GM12878 (cell line): ENCODE data around the gene SYT3. TPM values are rescaled to one million over a fixed set of nuclear protein-coding genes. Genes with fewer than 3 reads are reported as not detected.

ENCODE experiments used
- ATAC-seq: fragments of 200-7000 bp; cut with Tn5 transposase; 3 replicates; pipeline ENCODE4 v1.9.1; 2020; ENCODE audit warnings: mild to moderate bottlenecking, moderate library complexity
- BruUV-seq: library from RNA; stranded (reverse); fragments of 400-500 nt; replicated peaks from 2 replicates; lab custom pipeline; 2021; lab: Mats Ljungman, UMichigan
- CTCF ChIA-PET: fragments of 300-600 bp; sonication (Branson Sonifier 250); formaldehyde crosslinking; extraction: SDS; loops from one replicate; lab custom pipeline; 2021; ENCODE audit warnings: inconsistent platforms; lab: Yijun Ruan, JAX
- POLR2A ChIA-PET: fragments of 350-600 bp; formaldehyde crosslinking; extraction: SDS; loops from one replicate; lab custom pipeline; 2021; ENCODE audit warnings: inconsistent platforms; lab: Charles Lee
- RAD21 ChIA-PET: fragments of 300-600 bp; sonication (Branson Sonifier 250); formaldehyde crosslinking; loops from one replicate; lab custom pipeline; 2023; ENCODE audit warnings: antibody characterized with exemption; ENCODE audit not compliant: unreplicated experiment; lab: Charles Lee
- SMC1A ChIA-PET: fragments of 300-600 bp; sonication (Branson Sonifier 250); formaldehyde crosslinking; loops from one replicate; lab custom pipeline; 2023; ENCODE audit not compliant: unreplicated experiment, uncharacterized antibody; lab: Charles Lee
- DNase-seq: peaks from one replicate; pipeline ENCODE4 v3.0.0-alpha.2; 2011; ENCODE audit warnings: low read depth, low spot score
- FAIRE-seq: peaks from 3 replicates; lab custom pipeline; 2011; peaks lifted over from hg19 to GRCh38; lab: Jason Lieb, UNC
- H2AFZ ChIP-seq: 2 replicates; pipeline ENCODE4 v1.6.0; 2011; ENCODE audit warnings: low read depth, low read length, control low read depth; ENCODE audit not compliant: control insufficient read depth
- H3K27ac ChIP-seq: 2 replicates; pipeline ENCODE4 v1.5.1; 2011; ENCODE audit warnings: control low read depth; ENCODE audit not compliant: control insufficient read depth, insufficient read depth
- H3K27me3 ChIP-seq, 2 experiments: replicated peaks in 1 of 2; 2 replicates each; pipeline versions ENCODE4 v1.6.0 to v1.6.1; 2011; ENCODE audit warnings: low read length in 1 of 2; ENCODE audit not compliant: control insufficient read depth in 2 of 2, insufficient read depth in 2 of 2
- H3K36me3 ChIP-seq, 2 experiments: 2 replicates each; pipeline ENCODE4 v1.5.1; 2011; ENCODE audit warnings: low read length in 1 of 2; ENCODE audit not compliant: control insufficient read depth in 2 of 2, insufficient read depth in 2 of 2
- H3K4me1 ChIP-seq: 2 replicates; pipeline ENCODE4 v1.6.1; 2011; ENCODE audit warnings: mild to moderate bottlenecking, low read length, moderate library complexity, mixed read lengths; ENCODE audit not compliant: control insufficient read depth, insufficient read depth
- H3K4me2 ChIP-seq: 2 replicates; pipeline ENCODE4 v1.6.0; 2011; ENCODE audit warnings: control low read depth; ENCODE audit not compliant: control insufficient read depth, insufficient read depth
- H3K4me3 ChIP-seq: fragments of 200-600 bp; sonication (generic); 2 replicates; pipeline ENCODE4 v1.5.1; 2016
- H3K79me2 ChIP-seq: 2 replicates; pipeline ENCODE4 v1.6.0; 2011; ENCODE audit warnings: low read length; ENCODE audit not compliant: control insufficient read depth, insufficient read depth
- H3K9ac ChIP-seq: 2 replicates; pipeline ENCODE4 v1.8.0; 2011; ENCODE audit warnings: low read length, control low read depth, mixed read lengths; ENCODE audit not compliant: control insufficient read depth, insufficient read depth
- H3K9me3 ChIP-seq: replicated peaks from 3 replicates; pipeline ENCODE4 v1.5.1; 2011; ENCODE audit warnings: mild to moderate bottlenecking, low read length; ENCODE audit not compliant: control insufficient read depth, insufficient read depth
- H4K20me1 ChIP-seq: 2 replicates; pipeline ENCODE4 v1.6.0; 2011; ENCODE audit not compliant: control insufficient read depth, insufficient read depth
- BHLHE40 ChIP-seq, 2 experiments: fragments of 450-650 bp in 1 of 2; IDR thresholded peaks; 2 replicates each; pipeline ENCODE4 v1.6.1; 2011 to 2017; ENCODE audit warnings: low read depth in 2 of 2, borderline replicate concordance in 1 of 2, improper control_type of control experiment in 1 of 2, low read length in 1 of 2, mild to moderate bottlenecking in 1 of 2
- EGR1 ChIP-seq, 2 experiments: IDR thresholded peaks; 1 replicate in 1 of 2; 2 replicates in 1 of 2; pipeline ENCODE4 v1.6.1; 2011 to 2012; ENCODE audit warnings: low read depth in 2 of 2, low read length in 2 of 2, borderline replicate concordance in 1 of 2, mild to moderate bottlenecking in 1 of 2, moderate library complexity in 1 of 2
- EP300 ChIP-seq, 2 experiments: fragments of 150-350 bp in 1 of 2; IDR thresholded peaks; 2 replicates each; pipeline ENCODE4 v1.6.1; 2011 to 2012; ENCODE audit warnings: low read depth in 2 of 2, low read length in 2 of 2, borderline replicate concordance in 1 of 2, improper control_type of control experiment in 1 of 2, inconsistent platforms in 1 of 2; ENCODE audit not compliant: control insufficient read depth in 1 of 2
- ETV6 ChIP-seq, 2 experiments: fragments of 450-650 bp in 1 of 2; IDR thresholded peaks in 1 of 2; conservative IDR thresholded peaks in 1 of 2; 2 replicates each; pipeline ENCODE4 v1.6.1; 2014; ENCODE audit warnings: antibody characterized with exemption in 1 of 2, borderline replicate concordance in 1 of 2, low read depth in 1 of 2, mild to moderate bottlenecking in 1 of 2, moderate library complexity in 1 of 2
- JUNB ChIP-seq: IDR thresholded peaks from 2 replicates; pipeline ENCODE4 v1.6.1; 2016; ENCODE audit warnings: antibody characterized with exemption, mild to moderate bottlenecking
- KAT2A ChIP-seq: conservative IDR thresholded peaks from 2 replicates; pipeline ENCODE4 v1.6.1; 2011; ENCODE audit warnings: low read depth, low read length; ENCODE audit not compliant: control insufficient read depth
- MEF2B ChIP-seq: fragments of 450-650 bp; IDR thresholded peaks from 2 replicates; pipeline ENCODE4 v1.6.1; 2018; ENCODE audit warnings: mild to moderate bottlenecking, moderate library complexity; ENCODE audit not compliant: partially characterized antibody, poor library complexity, severe bottlenecking
- NFYA ChIP-seq: IDR thresholded peaks from 2 replicates; pipeline ENCODE4 v1.6.1; 2011; ENCODE audit warnings: low read depth, mild to moderate bottlenecking, low read length, improper control_type of control experiment, borderline replicate concordance
- NFYB ChIP-seq: IDR thresholded peaks from 2 replicates; pipeline ENCODE4 v1.6.1; 2011; ENCODE audit warnings: low read depth, mild to moderate bottlenecking, low read length, improper control_type of control experiment, moderate library complexity; ENCODE audit not compliant: insufficient read depth
- POLR2AphosphoS5 ChIP-seq: IDR thresholded peaks from 2 replicates; pipeline ENCODE4 v1.6.1; 2011; ENCODE audit warnings: mild to moderate bottlenecking, low read length, inconsistent platforms
- PRDM15 ChIP-seq: fragments of 450-650 bp; formaldehyde crosslinking; IDR thresholded peaks from 2 replicates; pipeline ENCODE4 v1.4.0; 2020; ENCODE audit warnings: mild to moderate bottlenecking, moderate library complexity
- RBBP5 ChIP-seq: fragments of 200-600 bp; sonication (generic); conservative IDR thresholded peaks from 2 replicates; pipeline ENCODE4 v1.6.1; 2016
- RELB ChIP-seq: fragments of 450-650 bp; IDR thresholded peaks from 2 replicates; pipeline ENCODE4 v1.6.1; 2017; ENCODE audit warnings: low read depth, mild to moderate bottlenecking, moderate library complexity
- TCF12 ChIP-seq: IDR thresholded peaks from 2 replicates; pipeline ENCODE4 v1.6.1; 2011; ENCODE audit warnings: low read depth, mild to moderate bottlenecking, low read length
- ZBED1 ChIP-seq: IDR thresholded peaks from 2 replicates; pipeline ENCODE4 v1.6.1; 2016; ENCODE audit warnings: borderline replicate concordance
- WGBS: methylation state at CpG from one replicate; pipeline ENCODE4 v1.1.6; 2016; ENCODE audit warnings: low lambda C conversion rate; ENCODE audit not compliant: insufficient replicate concordance, insufficient coverage; ENCODE audit errors: missing lambda C conversion rate; 5-methylcytosine and 5-hydroxymethylcytosine counted together
- in situ Hi-C: fragments of 300-500 bp; cut with MboI; formaldehyde crosslinking; loops from 9 replicates; pipeline ENCODE4 v1.14.3; 2018; ENCODE audit warnings: mixed read lengths
- intact Hi-C: fragments of 100-400 bp; cut with micrococcal nuclease; formaldehyde crosslinking; loops from one replicate; pipeline ENCODE4 v1.14.2; 2022; ENCODE audit not compliant: unreplicated experiment
- polyA plus RNA-seq, 11 experiments: library from polyadenylated mRNA; depleted of rRNA in 4 of 11; unstranded in 6 of 11; stranded (reverse) in 5 of 11; fragments of >200 nt; fragmentation: Nextera tagmentation in 4 of 11; fragmentation: Illumina TruSeq in 1 of 11; extraction: Ambion mirVana in 4 of 11; extraction: Trizol in 1 of 11; gene quantifications; 1 replicate in 1 of 11; 2 replicates in 10 of 11; pipeline versions ENCODE4 v1.2.1 to v1.2.3, GENCODE V29; 2011 to 2016; ENCODE audit warnings: inconsistent platforms in 2 of 11, missing spikeins in 2 of 11, low read depth in 1 of 11
- total RNA-seq, 4 experiments: library from RNA; depleted of rRNA in 3 of 4; stranded (reverse); fragments of >200 nt in 3 of 4; fragmentation: Illumina TruSeq in 1 of 4; extraction: Trizol in 1 of 4; gene quantifications; 2 replicates each; pipeline versions ENCODE4 v1.2.1 to v1.2.3, GENCODE V29; 2013 to 2021

SYT3 gene
- total and polyA plus RNA-seq, 10 of the 15 experiments (the other 5 are each of a cell fraction or from before 2014, with no cell fraction given): 0.05 to 0.18 TPM; not detected in 8

GRCh38 chr19:50667759-50668231 lies 28.1 kb upstream of the SYT3 start:
- H3K4me1 ChIP-seq: no peaks in the 10 kb centered on the region
- DNase-seq: no peak
- no peak overlapping the region for H3K4me2 ChIP-seq
- no TSS peak for BruUV-seq
- no peaks in the 10 kb centered on the region for H4K20me1 ChIP-seq
- H3K9ac ChIP-seq: no peak overlapping the region
- no peaks in the 10 kb centered on the region; the same call in 2 of the 3 replicates for H3K9me3 ChIP-seq
- no peak for TF ChIP-seq ETV6 (conservative IDR thresholded peaks at IDR 0.05 in 1 of 2, IDR thresholded peaks at IDR 0.05 in 1 of 2; ENCODE audit: borderline replicate concordance in 1 of 2, low read depth in 1 of 2)
- TF ChIP-seq NFYB: no peak
- TF ChIP-seq NFYA: no peak
- no peak for TF ChIP-seq RBBP5
- no peak for TF ChIP-seq BHLHE40 (IDR thresholded peaks at IDR 0.05; ENCODE audit: borderline replicate concordance in 1 of 2, low read depth in 2 of 2, low read length in 1 of 2)
- no peak for TF ChIP-seq JUNB
- no peak for TF ChIP-seq MEF2B
- TF ChIP-seq POLR2AphosphoS5: no peak
- no peak for TF ChIP-seq KAT2A
- no peak for TF ChIP-seq RELB
- no peak for TF ChIP-seq PRDM15 (CRISPR knock-in tag)
- no peak for TF ChIP-seq EGR1 (IDR thresholded peaks at IDR 0.05; ENCODE audit: borderline replicate concordance in 1 of 2, low read depth in 2 of 2, low read length in 2 of 2)
- TF ChIP-seq ZBED1: no peak
- TF ChIP-seq TCF12: no peak
- TF ChIP-seq EP300 (IDR thresholded peaks at IDR 0.05; ENCODE audit: borderline replicate concordance in 1 of 2, control insufficient read depth in 1 of 2, low read depth in 2 of 2, low read length in 2 of 2): no peak
- H3K27ac ChIP-seq: no peak overlapping the region
- no peak overlapping the region for H2AFZ ChIP-seq
- peaks cover 0 to under 1% of the 10 kb centered on the region in 2 experiments for H3K27me3 ChIP-seq
- no peaks in the 10 kb centered on the region for H3K79me2 ChIP-seq
- in situ Hi-C loops: no loop called here
- ChIA-PET POLR2A (no interaction called here), RAD21 (interaction anchor here (0.6 kb wide), 1 partner anchor 75 kb away, joined by 3 read pairs; no protein-coding TSS in a partner anchor), CTCF (interaction anchor here (1.6 kb wide), 1 partner anchor 254 kb away, joined by 3 read pairs; no protein-coding TSS in a partner anchor), SMC1A (no interaction called here)
- H3K4me3 ChIP-seq: no peak overlapping the region
- intact Hi-C loops: no loop called here
- no peaks in the 10 kb centered on the region for H3K36me3 ChIP-seq
- WGBS: 20% methylated on average over 10 of the region's 58 CpGs
- no peak for ATAC-seq
- FAIRE-seq: no peak
